Limb (tissue), 2 donors: ENCODE measurements around the gene ANKDD1A.

Experiments used
- DNase-seq, 2 donors: peaks; one replicate each; pipeline ENCODE4 v3.0.0-alpha.2; 2016; ENCODE audit errors: extremely low spot score in 2 of 2

The ANKDD1A gene

GRCh38 chr15:64895285-64896065 lies 16.2 kb upstream of the ANKDD1A start:
- DNase-seq = no peak

DNA sequence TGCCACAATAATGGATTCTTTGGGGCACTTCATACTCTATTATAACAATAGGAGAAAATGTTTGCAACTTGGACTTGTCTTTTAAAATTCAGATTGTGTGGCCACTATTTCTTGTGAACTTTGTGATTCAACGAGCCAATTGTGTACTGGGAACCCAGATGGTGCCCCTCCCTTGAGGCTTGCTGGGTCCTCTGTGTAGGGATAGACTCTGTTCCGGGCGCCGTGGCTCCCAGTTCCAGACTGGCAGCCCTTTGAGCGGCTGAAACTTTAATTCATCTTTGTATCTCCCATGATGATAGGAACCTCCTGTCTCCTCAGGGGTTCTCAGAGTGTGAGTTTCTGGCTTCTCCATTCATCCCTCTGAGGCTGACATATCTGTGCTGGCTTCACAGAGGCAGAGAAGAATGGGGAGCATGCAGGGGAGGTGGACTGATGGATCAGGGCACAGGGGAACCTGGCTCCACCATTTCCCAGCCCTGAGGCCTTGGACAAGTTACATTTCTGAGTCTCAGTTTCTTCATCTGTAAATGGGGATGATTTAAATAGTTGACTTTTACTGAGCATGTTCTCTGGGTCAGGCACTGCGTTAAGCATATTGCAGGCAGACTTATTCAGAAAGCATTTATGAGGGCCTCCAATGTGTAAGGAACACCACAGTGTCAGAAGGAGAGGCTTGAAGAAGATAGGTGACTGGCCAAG lies 15.2 kb upstream of the ANKDD1A start:
- no peak for DNase-seq

- DNase-seq = no peak
Observed at GRCh38 chr15:64897345-64897985, 14.2 kb upstream of the ANKDD1A start.

DNA sequence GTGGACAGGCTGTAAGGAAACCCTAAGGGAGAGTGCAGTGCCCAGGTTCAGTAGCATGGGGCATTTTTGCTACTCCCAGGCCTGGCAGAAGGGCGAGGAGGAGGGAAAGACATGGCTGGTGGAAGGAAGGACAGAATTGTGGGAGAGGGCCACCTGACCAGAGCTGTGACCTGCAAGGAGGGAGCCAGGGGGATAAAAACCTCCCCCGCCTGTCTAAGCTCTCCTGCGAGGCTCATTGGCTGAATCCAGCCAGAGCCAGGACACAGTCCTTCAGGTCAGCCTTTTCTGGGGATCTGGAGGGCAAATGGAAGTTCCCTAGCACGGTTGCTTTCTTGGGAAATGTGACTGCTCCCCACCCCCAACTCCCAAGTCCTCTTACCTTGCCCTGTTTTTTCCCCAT lies 13.3 kb upstream of the ANKDD1A start:
- DNase-seq = no peak

- DNase-seq = no peak
Observed at GRCh38 chr15:64901141-64901540, 10.6 kb upstream of the ANKDD1A start.

DNA sequence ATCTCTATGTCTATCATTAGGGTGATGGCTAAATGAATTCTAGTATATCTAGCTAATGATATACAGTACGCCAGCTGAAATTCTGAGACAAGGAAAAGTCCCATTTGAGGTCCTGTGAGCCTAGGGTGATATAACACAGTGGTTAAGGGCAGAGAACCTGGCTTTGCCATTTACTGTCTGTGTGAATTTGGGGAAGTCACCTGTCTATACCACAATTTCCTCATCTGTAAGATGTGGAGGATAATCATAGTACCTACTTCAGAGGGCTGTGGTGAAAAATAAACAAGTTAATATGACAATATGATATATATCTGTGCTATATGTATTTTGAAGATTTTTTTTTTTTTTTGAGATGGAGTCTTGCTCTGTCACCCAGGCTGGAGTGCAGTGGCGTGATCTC lies 9.8 kb upstream of the ANKDD1A start:
- DNase-seq = no peak

- no peak for DNase-seq
Observed at GRCh38 chr15:64902863-64903262, 8.8 kb upstream of the ANKDD1A start.

- no peak for DNase-seq
Observed at GRCh38 chr15:64903326-64903950, 8.3 kb upstream of the ANKDD1A start.

DNA sequence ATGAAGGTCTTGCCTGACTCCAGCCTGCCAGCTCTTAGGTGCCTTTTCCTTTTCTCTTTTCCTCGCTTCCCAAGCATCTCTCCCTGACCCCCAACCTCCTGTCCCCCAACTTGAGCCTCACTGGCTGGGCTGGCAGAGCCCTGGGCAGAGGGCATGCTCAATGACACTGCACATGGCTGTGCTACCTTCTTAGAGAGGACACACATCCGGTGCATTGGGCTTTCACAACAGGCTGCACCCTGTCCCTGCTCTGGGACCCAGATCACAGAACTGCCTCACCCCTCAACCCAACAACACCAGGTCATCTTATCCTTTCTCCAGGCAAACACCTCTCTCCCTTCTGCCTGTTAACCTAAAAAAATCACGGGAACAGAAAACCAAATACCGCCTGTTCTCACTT lies 7.5 kb upstream of the ANKDD1A start:
- DNase-seq = no peak

DNA sequence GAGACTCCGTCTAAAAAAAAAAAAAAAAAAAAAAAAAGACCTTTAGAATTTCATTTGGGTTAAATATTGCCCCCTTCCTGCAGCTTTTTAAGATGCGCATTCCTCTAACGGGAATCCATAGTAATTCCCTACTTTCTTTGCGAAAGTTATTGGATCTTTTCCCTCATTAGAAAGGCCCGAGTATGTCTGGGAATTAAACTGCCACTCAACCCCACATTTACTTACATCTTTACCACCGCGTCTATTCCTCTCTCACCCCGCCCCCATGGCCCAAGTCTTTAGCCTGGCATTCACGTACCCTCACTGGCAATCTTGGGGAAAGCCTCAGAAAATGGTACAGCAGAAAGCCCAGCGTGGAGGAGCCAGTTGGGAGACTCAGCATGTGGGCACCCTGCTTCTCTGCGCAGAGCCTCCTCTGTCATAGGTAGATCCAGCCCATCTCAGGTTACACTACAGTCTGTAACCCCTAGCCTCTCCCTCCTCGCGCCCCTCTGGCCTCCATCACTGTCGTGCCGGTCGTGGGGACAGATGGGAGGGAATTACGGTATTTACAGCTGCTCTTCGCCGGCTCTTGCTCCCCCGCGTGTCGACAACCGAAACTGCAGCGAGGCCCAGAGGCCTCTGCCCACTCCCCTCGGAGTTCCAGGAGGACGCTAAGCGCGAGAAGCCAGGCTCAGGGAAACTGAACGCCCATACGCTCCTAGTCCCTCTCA lies 6.4 kb upstream of the ANKDD1A start:
- peak; percentile 69 to 85 for DNase-seq

- DNase-seq = no peak
Observed at GRCh38 chr15:64905941-64906340, 5.8 kb upstream of the ANKDD1A start.

DNA sequence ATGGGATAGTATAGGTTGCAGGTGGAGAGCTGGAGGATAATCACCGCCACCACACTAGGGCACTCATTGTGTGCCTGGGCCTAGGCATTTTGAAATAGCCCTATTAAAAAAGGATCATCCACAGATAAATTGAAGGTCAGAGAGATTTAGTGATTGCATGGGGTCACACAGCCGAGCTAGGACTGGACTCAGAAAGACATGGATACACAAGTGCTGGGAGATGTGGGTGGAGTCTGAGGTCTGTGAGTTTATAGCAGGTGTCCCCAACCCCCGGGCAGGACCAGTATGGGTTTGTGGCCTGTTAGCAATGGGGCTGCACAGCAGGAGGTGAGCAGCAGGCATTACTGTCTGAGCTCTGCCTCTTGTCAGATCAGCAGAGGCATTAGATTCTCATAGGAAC lies 5.3 kb upstream of the ANKDD1A start:
- DNase-seq = no peak

GRCh38 chr15:64907991-64908390 lies 3.7 kb upstream of the ANKDD1A start:
- no peak for DNase-seq

DNA sequence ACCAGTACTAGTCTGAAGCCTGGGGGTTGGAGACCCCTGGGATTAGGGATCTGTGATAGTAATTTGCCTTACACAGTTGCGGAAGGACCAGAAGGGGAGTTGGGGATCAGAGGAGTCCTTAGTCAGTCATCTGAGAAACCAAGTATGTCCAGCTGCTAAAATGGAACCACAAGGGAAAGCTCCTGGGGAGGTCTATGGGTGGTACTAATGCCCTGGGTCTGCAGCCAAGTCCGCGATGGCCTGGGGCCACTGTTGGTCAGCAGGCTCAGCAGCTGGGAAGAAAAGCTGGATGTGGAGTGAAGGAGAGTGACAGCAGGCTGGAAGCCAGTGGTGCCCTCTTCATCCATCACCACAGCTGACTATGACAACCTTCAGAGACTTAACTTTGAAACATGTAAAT lies 2.2 kb upstream of the ANKDD1A start:
- no peak for DNase-seq

DNA sequence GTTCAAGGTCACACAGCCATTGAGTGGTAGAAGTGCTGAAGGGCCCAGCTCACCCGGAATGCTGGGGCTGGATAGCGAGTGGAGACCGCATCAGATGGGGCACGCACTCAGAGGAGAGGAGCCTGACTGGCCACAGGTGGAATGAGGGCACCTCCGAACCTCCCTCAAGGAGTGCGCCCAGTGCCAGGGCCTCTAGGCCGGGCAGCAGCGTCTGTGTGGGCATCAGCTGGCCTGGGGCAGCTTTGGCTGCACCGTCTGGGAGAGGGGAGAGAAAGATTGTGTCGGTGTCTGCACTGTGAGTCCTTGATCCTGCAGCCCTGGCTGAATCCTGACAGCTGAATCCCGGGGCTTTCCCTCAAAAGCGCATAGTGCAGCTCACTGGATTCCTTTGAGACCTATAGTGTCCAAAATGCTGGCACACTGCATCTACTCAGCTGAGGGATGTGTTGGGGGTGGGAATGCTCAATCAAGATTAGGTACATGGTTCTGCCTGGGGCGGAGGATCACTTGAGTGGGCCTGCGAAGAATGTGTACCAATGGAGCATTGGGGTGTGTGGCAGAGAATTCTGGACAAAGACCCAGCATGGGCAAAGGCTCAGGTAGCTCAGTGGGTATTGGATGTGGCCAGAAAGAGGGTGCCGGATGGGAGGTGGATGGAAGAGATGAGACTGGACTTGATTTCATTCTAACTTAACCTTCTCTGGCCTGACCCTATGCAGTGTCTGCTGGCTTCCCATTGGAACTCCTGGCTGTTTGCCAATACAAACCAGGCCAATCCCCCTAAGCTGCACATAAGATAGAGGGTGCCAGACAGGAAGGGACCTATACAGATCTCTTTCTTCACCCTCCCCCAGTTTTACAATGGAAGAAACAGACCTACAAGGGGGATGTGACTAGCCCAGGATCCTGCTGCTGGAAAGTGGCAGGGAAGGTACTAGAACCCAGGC lies 950 bp downstream of the ANKDD1A start:
- no peak for DNase-seq

- no peak for DNase-seq
Observed at GRCh38 chr15:64915518-64916227, 4.0 kb downstream of the ANKDD1A start.

DNA sequence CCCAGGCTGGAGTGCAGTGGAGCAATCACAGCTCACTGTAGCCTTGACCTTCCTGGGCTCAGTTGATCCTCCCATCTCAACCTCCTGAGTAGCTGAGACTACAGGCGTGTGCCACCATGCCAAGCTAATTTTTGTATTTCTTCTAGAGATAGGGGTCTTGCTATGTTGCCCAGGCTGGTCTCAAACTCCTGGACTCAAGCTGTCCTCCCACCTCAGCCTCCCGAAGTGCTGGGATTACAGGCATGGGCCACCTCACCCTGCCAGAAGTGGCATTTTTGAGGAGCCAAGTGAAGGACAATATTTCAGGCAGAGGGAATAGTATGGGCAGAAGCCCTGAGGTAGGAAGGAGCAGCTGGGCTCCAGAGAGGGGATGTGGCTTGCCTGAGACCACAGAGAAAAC lies 4.7 kb downstream of the ANKDD1A start:
- DNase-seq = no peak

DNA sequence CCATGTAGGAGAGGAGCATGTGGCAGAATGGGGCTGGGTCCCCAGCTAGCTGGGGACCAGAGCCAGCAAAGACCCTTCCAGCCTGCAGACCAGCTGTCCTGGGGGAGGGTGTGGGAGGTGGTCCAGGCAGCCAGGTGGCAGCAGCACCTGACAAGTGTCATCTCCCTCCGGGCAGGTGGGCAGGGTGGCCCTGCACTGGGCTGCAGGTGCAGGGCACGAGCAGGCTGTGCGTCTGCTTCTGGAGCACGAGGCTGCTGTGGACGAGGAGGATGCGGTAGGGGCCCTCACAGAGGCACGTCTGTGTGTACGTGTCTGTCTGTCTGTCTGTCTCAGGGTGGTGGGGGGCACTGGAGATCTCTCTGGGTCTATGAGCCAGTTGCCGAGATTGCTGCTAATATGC lies 5.5 kb downstream of the ANKDD1A start:
- DNase-seq = no peak

- DNase-seq = no peak
Observed at GRCh38 chr15:64919721-64920120, 8.0 kb downstream of the ANKDD1A start.

DNA sequence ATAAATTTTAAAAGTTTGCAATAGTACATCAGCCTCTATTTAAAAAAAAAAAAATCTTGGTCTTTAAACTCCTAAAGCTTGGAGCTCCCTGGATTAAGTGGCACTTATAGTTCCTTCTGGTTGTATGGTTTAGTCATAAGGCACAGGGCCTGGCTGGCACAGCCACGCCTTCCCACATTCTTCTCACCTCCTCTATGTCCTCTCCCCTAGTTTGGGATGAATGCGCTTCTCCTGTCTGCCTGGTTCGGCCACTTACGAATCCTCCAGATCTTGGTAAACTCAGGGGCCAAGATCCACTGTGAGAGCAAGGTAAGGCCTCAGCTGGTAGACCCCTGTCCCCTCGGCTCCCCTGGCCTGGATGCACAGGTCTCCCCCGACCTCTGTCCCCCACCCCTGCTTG lies 10.0 kb downstream of the ANKDD1A start:
- no peak for DNase-seq
